Motor neuron (in vitro differentiated cells): ENCODE measurements around the gene CAPZB. TPM values are rescaled to one million over a fixed set of nuclear protein-coding genes. Genes with fewer than 3 reads are reported as not detected.
A peak's percentile ranks its signal among the peaks of the same experiment; 100 is the strongest.

Experiments used
- ATAC-seq, 8 experiments: fragments of 200-7000 bp; cut with Tn5 transposase; replicated peaks in 6 of 8; 2 replicates each; pipeline ENCODE4 v1.8.0; 2021; ENCODE audit warnings: mild to moderate bottlenecking in 8 of 8, moderate library complexity in 8 of 8
- H3K27ac ChIP-seq, 2 donors: fragments of 250-450 bp; sonication (Bioruptor Pico); 2 replicates each; pipeline ENCODE4 v1.9.0; 2021; ENCODE audit warnings: antibody characterized with exemption in 2 of 2, mild to moderate bottlenecking in 2 of 2, moderate library complexity in 1 of 2
- H3K4me1 ChIP-seq, 2 donors: fragments of 250-450 bp; sonication (Bioruptor Pico); replicated peaks in 1 of 2; 2 replicates each; pipeline ENCODE4 v1.6.1; 2021; ENCODE audit warnings: antibody characterized with exemption in 2 of 2, mild to moderate bottlenecking in 2 of 2, moderate library complexity in 1 of 2
- H3K4me3 ChIP-seq, 5 donors: fragments of 250-450 bp; sonication (Bioruptor Pico); 2 replicates each; pipeline ENCODE4 v1.9.0; 2021; ENCODE audit warnings: antibody characterized with exemption in 5 of 5, mild to moderate bottlenecking in 5 of 5, moderate library complexity in 4 of 5
- WGBS, 10 experiments: fragments of 450-650 bp; shearing (Covaris generic); methylation state at CpG; one replicate each; pipeline ENCODE4 v1.0.0; 2022; 5-methylcytosine and 5-hydroxymethylcytosine counted together
- in situ Hi-C, 9 experiments: fragments of 400-800 bp; cut with MboI; loops; one replicate each; pipeline ENCODE4 v1.15.0; 2021; ENCODE audit warnings: low sequenced_read_pairs in 9 of 9, low pct_unique_long_range_greater_than_20kb in 2 of 9; ENCODE audit not compliant: unreplicated experiment in 9 of 9
- total RNA-seq, 8 experiments: library from RNA; unstranded; fragments of 300-600 nt; gene quantifications; 2 replicates each; pipeline versions ENCODE4 v1.2.3 to v1.2.4, GENCODE V29; 2022

The CAPZB gene
- total RNA-seq, 8 experiments from 2014 or later, result 82.4 to 216 (median 123) TPM

DNA sequence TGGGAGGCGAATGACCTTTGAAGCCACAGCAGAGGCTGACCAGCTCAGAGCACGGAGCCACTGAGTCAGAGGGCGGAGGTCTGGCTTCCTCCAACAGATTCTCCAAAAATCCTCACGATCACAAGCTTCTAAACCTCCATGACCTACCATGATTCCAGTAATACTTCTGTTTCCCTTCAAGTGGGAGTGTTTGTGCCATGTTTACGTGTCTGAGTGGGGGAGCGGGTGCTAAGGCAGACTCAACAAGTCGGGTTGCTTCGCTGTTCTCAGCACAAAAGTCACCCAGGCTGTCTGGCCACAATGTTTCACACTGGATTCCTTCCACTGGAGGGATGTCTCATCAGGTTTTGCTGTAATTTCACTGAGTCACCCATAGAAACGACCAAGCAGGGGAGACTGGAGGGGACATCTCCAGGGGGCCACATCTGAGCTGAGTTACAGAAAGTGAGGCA lies 87.0 kb downstream of the CAPZB start:
- peaks cover 0 to 6% of the 10 kb centered on the region in 2 donors for H3K4me1 ChIP-seq
- WGBS, 10 experiments, result 7 to 100% (median 89%) methylated on average over 1 to 8 of the region's 9 CpGs; no CpG with 5 or more reads in 4 of the 10 experiments
- in situ Hi-C loops, result loop anchor here in 3 of 9 experiments (25.0 kb wide), 2 partner anchors 239 to 264 kb away; partner anchors contain the start of genes NBL1 (in 2 of the 3) and HTR6 (in 1 of the 3)
- no peak overlapping the region for H3K4me3 ChIP-seq
- H3K27ac ChIP-seq, result no peak overlapping the region
- ATAC-seq, result peak in 1 of 8 experiments; percentile 29

DNA sequence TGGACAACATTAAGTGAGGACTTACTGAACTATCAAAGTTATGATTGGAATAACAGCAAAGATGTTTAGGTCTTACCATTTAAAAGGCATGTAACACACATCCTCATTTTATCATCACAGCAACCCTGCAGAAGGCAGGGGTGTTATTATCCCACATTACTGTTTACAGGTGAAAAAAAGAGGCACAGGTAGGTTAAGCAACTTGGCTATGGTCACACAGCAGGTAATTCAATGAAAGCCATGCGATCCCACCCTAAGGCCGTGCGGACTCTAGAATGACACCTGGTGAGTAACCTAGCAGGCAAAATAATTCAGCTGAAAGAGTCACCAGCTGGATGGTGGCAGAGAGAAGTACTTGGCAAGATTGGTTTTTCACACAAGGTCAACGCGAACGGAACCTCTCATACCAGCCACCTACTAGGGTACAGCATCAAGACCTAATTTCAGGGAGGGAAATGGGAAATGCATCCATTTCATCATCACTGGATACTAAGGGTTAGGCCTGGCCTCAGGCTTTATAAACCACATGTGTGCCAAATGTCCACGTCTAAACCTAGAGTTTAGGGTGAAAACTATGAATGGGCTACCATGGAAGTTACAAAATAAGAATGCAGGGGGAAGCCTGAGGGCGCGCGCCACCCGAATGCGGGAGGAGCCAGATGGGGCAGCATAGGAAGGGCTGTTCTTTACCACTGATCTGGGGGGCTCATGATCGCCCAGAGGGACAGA lies 88.0 kb downstream of the CAPZB start:
- Histone ChIP-seq H3K27ac (no peak overlapping the region), H3K4me1 (peaks cover 0 to 6% of the 10 kb centered on the region in 2 donors), H3K4me3 (no peak overlapping the region)
- in situ Hi-C loops, result loop anchor here in 3 of 9 experiments (25.0 kb wide), 2 partner anchors 240 to 265 kb away; partner anchors contain the start of genes NBL1 (in 2 of the 3) and HTR6 (in 1 of the 3)
- no peak for ATAC-seq
- 67 to 98% (median 86%) methylated on average over 3 to 13 of the region's 13 CpGs; no CpG with 5 or more reads in 2 of the 10 experiments for WGBS, 10 experiments

DNA sequence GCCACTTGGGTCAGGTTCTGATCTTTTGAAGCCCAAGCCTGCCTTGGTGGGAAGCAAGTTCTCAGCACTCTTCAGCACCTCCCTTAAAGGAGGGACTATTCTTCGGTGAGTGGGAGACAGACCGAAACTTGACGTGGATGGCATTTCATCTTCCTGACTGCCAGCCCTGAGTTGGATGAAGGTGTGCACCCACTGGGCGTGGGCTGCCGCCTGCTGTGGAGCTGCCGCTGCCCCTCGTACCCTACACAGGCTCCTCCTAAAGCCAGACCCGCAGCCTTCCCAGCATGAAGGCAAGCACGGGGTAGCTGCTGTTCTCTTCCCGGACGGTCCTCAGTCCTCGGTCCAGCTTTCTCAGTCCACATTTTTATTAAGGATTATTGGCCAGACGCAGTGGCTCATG lies 89.1 kb downstream of the CAPZB start:
- whole genome bisulfite sequencing, 10 experiments, result 20 to 100% (median 94%) methylated on average over 1 to 12 of the region's 13 CpGs; no CpG with 5 or more reads in 4 of the 10 experiments
- no peak overlapping the region for H3K27ac ChIP-seq
- H3K4me3 ChIP-seq, result no peak overlapping the region
- ATAC-seq, result no peak
- H3K4me1 ChIP-seq, result peaks cover 0 to 11% of the 10 kb centered on the region in 2 donors
- in situ Hi-C loops, result loop anchor here in 3 of 9 experiments (25.0 kb wide), 2 partner anchors 241 to 266 kb away; partner anchors contain the start of genes NBL1 (in 2 of the 3) and HTR6 (in 1 of the 3)

DNA sequence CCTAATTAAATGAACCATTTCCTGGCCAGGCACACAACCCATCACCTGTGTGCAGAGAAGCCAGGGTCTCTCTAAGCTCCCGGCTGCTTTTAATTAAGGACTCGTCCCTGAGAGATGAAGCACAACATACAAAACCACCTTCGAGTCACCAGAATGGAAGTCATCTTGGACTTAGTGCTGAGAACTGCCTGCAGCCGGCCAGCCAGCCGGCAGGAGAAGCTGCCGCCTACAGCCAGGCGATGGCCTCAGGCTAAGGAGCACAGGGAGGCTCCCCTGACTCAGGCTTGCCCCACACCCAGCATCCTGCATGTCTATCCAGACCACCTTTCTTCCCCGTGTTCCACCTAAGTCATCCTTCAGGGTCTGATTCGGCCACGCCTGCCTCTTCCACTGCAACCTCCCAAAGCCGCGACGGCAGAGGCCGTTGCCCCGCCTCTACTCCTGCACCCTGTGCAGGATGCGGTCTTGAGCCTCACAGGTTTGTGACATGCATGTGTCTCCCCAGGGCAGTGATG lies 89.6 kb downstream of the CAPZB start:
- peak in 6 of 8 experiments; percentile 21 to 91 (median 72) for ATAC-seq
- 0 to 86% (median 74%) methylated on average over 1 to 13 of the region's 16 CpGs; no CpG with 5 or more reads in 2 of the 10 experiments for WGBS, 10 experiments
- in situ Hi-C loops, result loop anchor here in 3 of 9 experiments (25.0 kb wide), 2 partner anchors 242 to 267 kb away; partner anchors contain the start of genes NBL1 (in 2 of the 3) and HTR6 (in 1 of the 3)
- H3K4me3 ChIP-seq, result no peak overlapping the region
- no peak overlapping the region for H3K27ac ChIP-seq
- peaks cover 0 to 16% of the 10 kb centered on the region in 2 donors for H3K4me1 ChIP-seq

DNA sequence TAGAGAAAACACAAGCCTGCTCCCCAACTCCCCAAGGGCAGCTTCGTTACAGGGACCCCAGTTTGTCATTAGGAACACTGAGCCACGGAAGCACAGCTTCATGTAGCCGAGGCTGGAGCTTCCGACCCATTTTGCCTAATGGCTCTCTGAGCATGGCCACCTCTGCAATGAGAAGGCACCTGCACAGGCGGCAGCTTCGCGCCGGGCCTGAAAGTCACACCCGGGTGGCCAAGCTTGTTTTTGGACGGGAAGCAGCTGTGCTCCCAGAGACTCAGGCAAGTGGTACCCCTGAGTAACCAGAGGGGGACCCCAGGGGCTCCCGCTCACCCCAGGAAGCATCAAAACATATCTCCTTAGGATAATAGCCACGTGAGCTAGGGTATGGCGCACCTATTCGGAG lies 92.3 kb downstream of the CAPZB start:
- no peak for ATAC-seq
- in situ Hi-C loops, result loop anchor here in 3 of 9 experiments (25.0 kb wide), 2 partner anchors 244 to 269 kb away; partner anchors contain the start of genes NBL1 (in 2 of the 3) and HTR6 (in 1 of the 3)

DNA sequence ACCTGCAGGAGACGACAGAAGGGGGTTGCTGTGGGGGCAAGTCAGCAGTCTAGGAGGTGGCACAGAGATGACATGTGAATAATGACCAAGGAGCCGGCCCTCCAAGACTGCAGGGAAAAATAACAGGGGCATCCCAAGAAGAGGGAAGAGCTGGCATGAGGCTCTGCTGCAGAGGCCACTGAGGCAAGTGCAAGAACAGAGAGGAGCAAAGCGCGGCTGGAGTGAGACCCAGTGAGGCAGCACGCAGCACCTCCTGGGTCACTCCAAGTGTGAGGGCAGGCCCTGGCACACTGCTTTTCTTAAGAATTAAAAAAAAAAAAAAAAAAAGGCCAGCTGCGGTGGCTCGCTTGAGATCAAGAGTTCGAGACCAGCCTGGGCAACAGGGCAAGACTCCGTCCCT lies 93.1 kb downstream of the CAPZB start:
- H3K4me3 ChIP-seq, result no peak overlapping the region
- in situ Hi-C loops, result loop anchor here in 3 of 9 experiments (25.0 kb wide), 2 partner anchors 245 to 270 kb away; partner anchors contain the start of genes NBL1 (in 2 of the 3) and HTR6 (in 1 of the 3)
- H3K4me1 ChIP-seq, result peaks cover 0 to 16% of the 10 kb centered on the region in 2 donors
- no peak overlapping the region for H3K27ac ChIP-seq
- WGBS, 10 experiments, result 50 to 100% (median 93%) methylated on average over 1 to 9 of the region's 9 CpGs; no CpG with 5 or more reads in 2 of the 10 experiments
- ATAC-seq, result no peak

More for the DNA sequence above, 92.3 kb downstream of the CAPZB start:
- WGBS, 10 experiments, result 60 to 97% (median 93%) methylated on average over 1 to 10 of the region's 14 CpGs; no CpG with 5 or more reads in 5 of the 10 experiments
- Histone ChIP-seq H3K4me3 (no peak overlapping the region), H3K27ac (no peak overlapping the region), H3K4me1 (peaks cover 0 to 16% of the 10 kb centered on the region in 2 donors)

DNA sequence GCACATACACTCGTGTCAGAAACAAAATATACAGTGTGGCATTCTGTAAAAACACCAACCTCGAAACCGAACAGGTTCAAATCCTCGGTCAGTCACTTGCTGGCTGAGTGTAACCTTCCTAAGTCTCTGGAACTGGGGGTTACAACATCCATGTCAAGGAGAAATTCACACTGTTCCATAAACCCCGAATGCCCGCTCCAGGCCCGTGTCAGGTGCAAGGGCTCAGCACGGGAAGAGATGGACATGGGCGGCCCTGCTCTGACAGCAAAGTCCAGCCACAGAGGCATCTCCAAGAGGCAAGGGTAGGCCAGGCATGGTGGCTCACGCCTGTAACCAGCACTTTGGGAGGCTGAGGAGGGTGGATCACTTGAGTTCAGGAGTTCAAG lies 93.8 kb downstream of the CAPZB start:
- in situ Hi-C loops, result loop anchor here in 3 of 9 experiments (25.0 kb wide), 2 partner anchors 246 to 271 kb away; partner anchors contain the start of genes NBL1 (in 2 of the 3) and HTR6 (in 1 of the 3)
- Histone ChIP-seq H3K4me3 (no peak overlapping the region), H3K4me1 (peaks cover 0 to 16% of the 10 kb centered on the region in 2 donors), H3K27ac (no peak overlapping the region)
- 13 to 71% (median 43%) methylated on average over 1 to 10 of the region's 10 CpGs; no CpG with 5 or more reads in 1 of the 10 experiments for WGBS, 10 experiments
- ATAC-seq, result peak in 1 of 8 experiments; percentile 6

DNA sequence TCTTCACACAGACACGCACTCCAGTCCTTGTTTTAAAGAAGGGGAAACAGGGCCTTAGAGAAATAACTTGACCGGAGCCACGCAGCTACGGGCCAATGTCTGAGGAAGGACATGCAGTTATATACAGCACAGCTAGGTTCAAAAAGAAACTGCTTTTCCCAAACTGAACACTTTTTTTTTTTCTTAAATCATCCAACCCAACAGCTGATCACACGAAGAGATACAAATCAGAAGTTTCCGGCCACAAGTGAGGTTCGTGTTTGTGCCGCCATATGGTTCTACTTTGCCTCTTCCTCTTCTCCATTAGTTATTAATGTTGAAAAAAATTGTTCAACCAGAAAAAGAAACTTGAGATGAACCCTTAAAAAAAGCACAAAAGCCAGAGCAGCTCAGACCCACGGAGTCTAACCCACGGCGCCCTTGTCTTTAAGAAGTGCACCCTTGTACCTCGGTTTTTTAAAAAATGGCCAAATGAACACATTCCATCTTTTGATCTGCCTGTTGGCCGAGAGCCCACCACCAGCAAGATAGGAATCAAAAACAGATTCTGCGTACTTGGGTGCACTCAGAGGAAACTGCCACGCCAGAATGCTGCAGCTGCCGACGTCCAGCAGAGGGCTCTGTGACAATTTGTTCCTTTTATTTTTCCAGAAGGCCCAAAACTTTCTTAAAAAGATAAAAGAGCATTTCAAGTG lies 94.3 kb downstream of the CAPZB start:
- in situ Hi-C loops, result loop anchor here in 3 of 9 experiments (25.0 kb wide), 2 partner anchors 246 to 271 kb away; partner anchors contain the start of genes NBL1 (in 2 of the 3) and HTR6 (in 1 of the 3)
- ATAC-seq, result peak in 3 of 8 experiments; percentile 9 to 40 (median 30)
- H3K4me3 ChIP-seq, result no peak overlapping the region
- WGBS, 10 experiments, result 10 to 81% (median 63%) methylated on average over 3 to 17 of the region's 17 CpGs; no CpG with 5 or more reads in 1 of the 10 experiments
- no peak overlapping the region for H3K27ac ChIP-seq
- H3K4me1 ChIP-seq, result peaks cover 0 to 16% of the 10 kb centered on the region in 2 donors

DNA sequence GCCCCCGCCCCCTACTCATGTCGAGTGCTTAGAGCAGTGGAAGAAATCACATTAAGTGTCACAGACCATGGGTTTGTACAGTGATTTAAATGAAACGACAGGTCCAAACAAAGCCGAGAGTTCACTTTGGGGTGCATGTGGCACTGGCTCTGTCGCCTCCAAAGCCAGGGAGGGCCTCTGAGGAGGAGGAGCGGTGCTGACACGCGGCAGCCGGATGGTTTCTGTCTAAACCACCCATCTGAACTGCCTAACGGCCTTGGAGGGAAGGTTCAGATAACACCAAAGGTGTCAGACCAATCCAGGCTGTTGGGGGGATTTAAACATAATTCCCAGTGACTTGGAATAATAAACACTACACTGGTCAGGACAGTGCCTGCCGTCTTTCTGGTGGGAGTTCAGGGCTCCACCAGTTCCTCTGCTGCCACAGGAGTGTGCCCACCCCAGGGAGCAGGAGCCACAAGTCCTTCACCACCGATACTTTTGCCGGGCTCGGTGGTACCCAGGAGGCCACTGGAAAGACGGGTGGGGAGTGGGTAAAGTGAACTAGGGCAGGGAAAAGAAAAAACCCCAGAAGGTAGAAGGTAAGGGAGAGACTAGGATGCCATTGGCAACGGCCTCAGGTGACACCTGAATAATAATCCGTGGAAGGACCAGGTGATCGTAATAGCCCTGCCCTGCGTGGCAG lies 95.0 kb downstream of the CAPZB start:
- 33 to 100% (median 91%) methylated on average over 1 to 14 of the region's 19 CpGs; no CpG with 5 or more reads in 1 of the 10 experiments for WGBS, 10 experiments
- peak in 1 of 8 experiments; percentile 13 for ATAC-seq
- Histone ChIP-seq H3K27ac (no peak overlapping the region), H3K4me1 (peaks cover 0 to 12% of the 10 kb centered on the region in 2 donors), H3K4me3 (no peak overlapping the region)
- in situ Hi-C loops, result loop anchor here in 3 of 9 experiments (25.0 kb wide), 2 partner anchors 247 to 272 kb away; partner anchors contain the start of genes NBL1 (in 2 of the 3) and HTR6 (in 1 of the 3)

DNA sequence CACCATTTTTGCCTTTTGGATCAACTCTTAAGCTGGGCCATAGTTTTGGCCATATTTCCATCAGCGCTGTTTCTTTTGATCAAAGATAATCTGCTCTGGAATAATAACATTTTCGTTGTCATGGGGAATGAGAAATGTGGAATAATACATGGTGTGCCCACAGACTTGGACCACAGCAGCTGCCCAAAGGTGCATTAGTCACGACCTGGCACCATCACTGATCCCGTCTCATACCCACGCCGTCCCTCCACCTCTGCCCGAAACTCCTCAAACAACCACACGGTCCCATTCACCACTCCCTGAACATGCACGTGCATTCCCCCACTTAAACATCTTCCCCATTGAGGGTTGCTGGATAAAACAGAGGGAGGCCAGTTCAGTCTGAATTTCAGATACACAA lies 96.4 kb downstream of the CAPZB start:
- no peak overlapping the region for H3K4me3 ChIP-seq
- whole genome bisulfite sequencing, 10 experiments, result 70 to 100% (median 98%) methylated on average over 1 to 9 of the region's 9 CpGs; no CpG with 5 or more reads in 2 of the 10 experiments
- H3K27ac ChIP-seq, result no peak overlapping the region
- H3K4me1 ChIP-seq, result peaks cover 0 to 13% of the 10 kb centered on the region in 2 donors
- in situ Hi-C loops, result loop anchor here in 3 of 9 experiments (25.0 kb wide), 2 partner anchors 248 to 273 kb away; partner anchors contain the start of genes NBL1 (in 2 of the 3) and HTR6 (in 1 of the 3)
- no peak for ATAC-seq

DNA sequence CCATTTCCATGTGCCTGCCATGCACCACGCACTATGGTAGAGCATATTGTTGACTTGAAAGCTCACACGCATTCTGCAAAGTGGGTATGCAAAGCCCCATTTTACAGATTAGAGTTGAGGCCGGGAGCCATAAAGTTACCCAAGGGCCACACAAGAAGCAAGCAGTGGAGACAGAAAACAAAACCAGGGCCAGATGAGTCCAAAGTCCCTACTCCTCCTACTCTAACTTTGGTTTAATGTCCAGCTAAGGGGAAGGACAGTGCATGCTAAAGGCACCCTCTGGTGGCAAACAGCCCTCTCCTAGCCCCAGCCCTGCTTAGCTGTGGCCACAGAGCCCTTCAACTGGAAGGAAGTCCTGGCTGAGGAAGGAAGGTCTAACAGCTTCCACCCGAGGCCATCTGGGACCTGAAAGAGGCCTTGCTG lies 98.3 kb downstream of the CAPZB start:
- peaks cover 0 to 13% of the 10 kb centered on the region in 2 donors for H3K4me1 ChIP-seq
- WGBS, 10 experiments, result 73 to 100% (median 89%) methylated on average over 1 to 4 of the region's 4 CpGs; no CpG with 5 or more reads in 2 of the 10 experiments
- no peak overlapping the region for H3K4me3 ChIP-seq
- in situ Hi-C loops, result loop anchor here in 3 of 9 experiments (25.0 kb wide), 2 partner anchors 250 to 275 kb away; partner anchors contain the start of genes NBL1 (in 2 of the 3) and HTR6 (in 1 of the 3)
- H3K27ac ChIP-seq, result no peak overlapping the region
- no peak for ATAC-seq
